Gastroesophageal sphincter (tissue), 3 donors: ENCODE data around the gene FAM216A.

Experiments
- EP300 ChIP-seq: sonication (generic); formaldehyde crosslinking; IDR thresholded peaks from one replicate; pipeline ENCODE4 v1.6.1; 2017; ENCODE audit warnings: antibody characterized with exemption, mild to moderate bottlenecking
- POLR2A ChIP-seq, 2 donors: fragments of 450-650 bp; IDR thresholded peaks; one replicate each; pipeline ENCODE4 v1.6.1; 2017; ENCODE audit warnings: antibody characterized with exemption in 2 of 2, mild to moderate bottlenecking in 2 of 2, moderate library complexity in 1 of 2
- TF ChIP-seq, protein P1 (sequence below), 4 experiments: fragments of 200-600 bp in 2 of 4; fragments of 450-650 bp in 2 of 4; sonication (generic) in 1 of 4; IDR thresholded peaks; one replicate each; pipeline ENCODE4 v1.5.1; 2017 to 2019; ENCODE audit warnings: antibody characterized with exemption in 4 of 4, mild to moderate bottlenecking in 2 of 4, moderate library complexity in 2 of 4

DNA sequence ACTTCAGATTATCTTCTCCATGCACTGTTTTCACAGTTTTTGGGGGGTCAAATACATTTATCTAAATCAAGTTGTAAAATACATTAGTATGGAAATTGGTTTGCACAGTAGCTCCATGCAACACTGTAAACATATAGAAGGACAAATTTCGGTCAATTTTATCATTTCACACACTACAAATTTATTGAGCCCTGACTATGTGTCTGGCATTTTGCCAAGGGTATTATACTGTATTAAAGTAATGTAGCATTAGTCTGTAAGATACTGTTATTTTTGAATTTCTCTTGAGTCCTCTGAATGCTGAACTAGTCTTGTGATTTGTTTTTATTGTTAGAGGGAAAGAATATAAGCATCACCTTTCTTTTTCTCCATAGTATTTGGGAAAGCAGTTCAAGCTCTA, 34.8 kb downstream of the FAM216A start:
- TF ChIP-seq POLR2A (IDR thresholded peaks at IDR 0.05) (no peak), EP300 (no peak)
- TF ChIP-seq, protein P1, sequence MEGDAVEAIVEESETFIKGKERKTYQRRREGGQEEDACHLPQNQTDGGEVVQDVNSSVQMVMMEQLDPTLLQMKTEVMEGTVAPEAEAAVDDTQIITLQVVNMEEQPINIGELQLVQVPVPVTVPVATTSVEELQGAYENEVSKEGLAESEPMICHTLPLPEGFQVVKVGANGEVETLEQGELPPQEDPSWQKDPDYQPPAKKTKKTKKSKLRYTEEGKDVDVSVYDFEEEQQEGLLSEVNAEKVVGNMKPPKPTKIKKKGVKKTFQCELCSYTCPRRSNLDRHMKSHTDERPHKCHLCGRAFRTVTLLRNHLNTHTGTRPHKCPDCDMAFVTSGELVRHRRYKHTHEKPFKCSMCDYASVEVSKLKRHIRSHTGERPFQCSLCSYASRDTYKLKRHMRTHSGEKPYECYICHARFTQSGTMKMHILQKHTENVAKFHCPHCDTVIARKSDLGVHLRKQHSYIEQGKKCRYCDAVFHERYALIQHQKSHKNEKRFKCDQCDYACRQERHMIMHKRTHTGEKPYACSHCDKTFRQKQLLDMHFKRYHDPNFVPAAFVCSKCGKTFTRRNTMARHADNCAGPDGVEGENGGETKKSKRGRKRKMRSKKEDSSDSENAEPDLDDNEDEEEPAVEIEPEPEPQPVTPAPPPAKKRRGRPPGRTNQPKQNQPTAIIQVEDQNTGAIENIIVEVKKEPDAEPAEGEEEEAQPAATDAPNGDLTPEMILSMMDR (IDR thresholded peaks at IDR 0.05), result no peak
